IMR-90 (cell line): ENCODE results near the gene SMARCD1.

Experiments
- BHLHE40 ChIP-seq: fragments of 150-350 bp; IDR thresholded peaks from 2 replicates; pipeline ENCODE4 v1.6.1; 2016; ENCODE audit warnings: mild to moderate bottlenecking, low read depth, low read length
- CEBPB ChIP-seq: IDR thresholded peaks from 2 replicates; pipeline ENCODE4 v1.6.1; 2012; ENCODE audit warnings: low read depth, low read length, improper control_type of control experiment
- CTCF ChIP-seq: conservative IDR thresholded peaks from 2 replicates; pipeline ENCODE4 v1.5.1; 2012; ENCODE audit warnings: mild to moderate bottlenecking, low read depth, low read length, improper control_type of control experiment
- ELK1 ChIP-seq: fragments of 150-350 bp; IDR thresholded peaks from 2 replicates; pipeline ENCODE4 v1.6.1; 2016; ENCODE audit warnings: low read depth, mild to moderate bottlenecking, low read length, moderate library complexity, borderline replicate concordance
- FOS ChIP-seq: fragments of 150-350 bp; IDR thresholded peaks from 2 replicates; pipeline ENCODE4 v1.6.1; 2016; ENCODE audit warnings: low read depth, low read length
- MAFK ChIP-seq: IDR thresholded peaks from 2 replicates; pipeline ENCODE4 v1.6.1; 2012; ENCODE audit warnings: low read depth, low read length, improper control_type of control experiment
- MAZ ChIP-seq: IDR thresholded peaks from 2 replicates; pipeline ENCODE4 v1.6.1; 2012; ENCODE audit warnings: low read depth, mild to moderate bottlenecking, low read length, improper control_type of control experiment, moderate library complexity, borderline replicate concordance
- MXI1 ChIP-seq: IDR thresholded peaks from 2 replicates; pipeline ENCODE4 v1.6.1; 2012; ENCODE audit warnings: low read depth, mild to moderate bottlenecking, low read length, moderate library complexity, borderline replicate concordance
- NFE2L2 ChIP-seq: fragments of 150-350 bp; IDR thresholded peaks from 2 replicates; pipeline ENCODE4 v1.6.1; 2016; ENCODE audit warnings: low read depth, mild to moderate bottlenecking, low read length
- POLR2A ChIP-seq: IDR thresholded peaks from 2 replicates; pipeline ENCODE4 v1.6.1; 2012; ENCODE audit warnings: mild to moderate bottlenecking, low read depth, low read length
- RAD21 ChIP-seq: IDR thresholded peaks from 2 replicates; pipeline ENCODE4 v1.6.1; 2012; ENCODE audit warnings: low read length, improper control_type of control experiment
- RFX5 ChIP-seq: IDR thresholded peaks from 2 replicates; pipeline ENCODE4 v1.8.0; 2012; ENCODE audit warnings: low read depth, mild to moderate bottlenecking, low read length, moderate library complexity
- SMC3 ChIP-seq: fragments of 150-350 bp; IDR thresholded peaks from 2 replicates; pipeline ENCODE4 v1.6.1; 2016; ENCODE audit warnings: low read depth, mild to moderate bottlenecking, antibody characterized with exemption, low read length, moderate library complexity
- USF2 ChIP-seq: fragments of 150-350 bp; IDR thresholded peaks from 2 replicates; pipeline ENCODE4 v1.6.1; 2017; ENCODE audit warnings: mild to moderate bottlenecking, antibody characterized with exemption, low read length, low read depth

DNA sequence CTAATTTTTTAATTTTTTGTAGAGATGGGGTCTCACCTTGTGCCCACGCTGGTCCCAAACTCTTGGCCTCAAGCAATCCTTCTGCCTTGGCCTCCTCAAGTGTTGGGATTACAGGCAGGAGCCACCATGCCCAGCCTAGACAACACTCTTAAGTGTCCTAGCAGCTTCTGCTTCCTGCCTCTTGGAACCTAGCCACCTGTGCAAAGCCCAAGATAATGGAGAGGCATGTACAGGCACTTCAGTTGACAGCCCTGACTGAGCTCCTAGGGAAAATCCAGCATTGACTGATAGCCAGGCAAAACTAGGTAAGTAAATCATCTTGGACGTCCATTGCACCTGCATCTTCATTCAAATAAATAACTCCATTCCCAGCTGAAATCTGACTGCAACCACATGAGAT, 42.4 kb downstream of the SMARCD1 start:
- TF ChIP-seq CTCF, result no peak
- no peak for TF ChIP-seq CEBPB
- no peak for TF ChIP-seq ELK1
- TF ChIP-seq RAD21, result no peak
- TF ChIP-seq POLR2A, result no peak
- TF ChIP-seq MAFK, result no peak
- no peak for TF ChIP-seq SMC3
- TF ChIP-seq BHLHE40, result no peak
- TF ChIP-seq RFX5, result no peak
- TF ChIP-seq FOS, result no peak
- no peak for TF ChIP-seq USF2
- no peak for TF ChIP-seq MXI1
- no peak for TF ChIP-seq MAZ
- no peak for TF ChIP-seq NFE2L2
